Measurements from ENCODE around the gene NDUFA12.

Gene NDUFA12

GRCh38 chr12:94930772-94931171, 72.7 kb downstream of the NDUFA12 start:
- DNase-seq: no peak

DNA sequence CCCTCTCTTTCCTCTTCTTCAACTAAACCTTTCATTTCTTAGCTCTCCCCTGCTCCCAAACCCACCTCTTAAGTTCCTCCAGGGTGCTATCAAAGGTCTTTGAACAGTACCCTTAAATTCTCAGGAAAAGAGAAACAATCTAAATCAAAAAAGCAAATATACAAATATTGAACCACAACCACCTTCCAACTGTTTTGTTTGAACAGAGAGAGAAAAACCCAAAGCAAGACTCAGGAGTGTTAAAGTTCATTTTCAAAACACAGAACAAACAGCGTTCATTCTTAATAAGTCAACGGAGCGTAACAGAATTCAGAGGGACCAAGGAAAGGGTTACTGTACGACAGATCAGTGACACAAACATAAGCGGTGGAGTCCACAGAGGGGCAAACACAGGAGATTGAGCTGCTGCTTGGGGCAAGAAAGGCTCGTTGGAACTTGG, 73.3 kb downstream of the NDUFA12 start:
- DNase-seq: no peak

GRCh38 chr12:94929780-94930179, 73.7 kb downstream of the NDUFA12 start:
- DNase-seq: no peak

GRCh38 chr12:94925729-94926128, 77.8 kb downstream of the NDUFA12 start:
- no peak for DNase-seq

DNA sequence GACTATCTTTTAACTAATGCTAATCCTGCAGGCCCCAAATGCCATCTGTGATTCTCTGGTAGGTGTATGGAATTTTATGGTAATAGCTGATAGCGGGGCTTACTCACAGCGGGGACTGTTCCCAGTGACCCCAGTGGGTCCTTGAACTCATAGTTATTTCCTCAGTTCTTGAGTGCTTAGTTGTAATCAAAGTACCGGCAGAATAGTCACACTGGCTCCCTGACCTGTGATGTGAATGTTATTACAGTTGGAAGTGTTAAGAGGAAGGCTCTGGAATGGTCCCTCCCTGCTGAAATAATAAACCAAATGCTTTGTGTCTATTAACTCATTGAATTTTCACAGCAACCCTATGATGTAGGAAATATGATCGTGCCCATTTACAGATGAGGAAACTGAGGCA, 78.3 kb downstream of the NDUFA12 start:
- DNase-seq: no peak

DNA sequence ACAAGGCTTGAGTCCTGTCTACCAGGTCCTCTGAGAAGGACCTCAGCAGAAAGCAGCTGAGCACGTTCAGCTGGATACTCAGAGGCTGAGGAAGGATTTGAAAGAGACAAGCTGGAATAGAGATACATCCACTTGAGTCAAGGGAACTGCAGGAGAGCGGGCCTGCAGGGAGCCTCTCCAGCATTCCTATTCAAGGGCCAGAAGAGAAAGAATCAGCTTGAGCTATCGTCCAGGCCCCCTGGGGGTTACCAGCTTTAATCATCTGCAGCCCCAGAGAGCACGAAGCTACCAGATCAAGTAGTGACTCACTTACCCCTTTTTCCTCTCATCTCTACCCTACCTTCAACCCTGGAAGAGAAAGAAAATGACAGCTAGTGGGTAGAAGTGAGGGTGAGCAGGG, 80.9 kb downstream of the NDUFA12 start:
- no peak for DNase-seq
